HepG2 (cell line): ENCODE data around the gene ARRDC4. TPM values are rescaled to one million over a fixed set of nuclear protein-coding genes. Genes with fewer than 3 reads are reported as not detected.
A peak's percentile ranks its signal among the peaks of the same experiment; 100 is the strongest.

Experiments
- ATAC-seq: fragments of 200-7000 bp; cut with Tn5 transposase; 3 replicates; pipeline ENCODE4 v1.9.1; 2020; ENCODE audit warnings: mild to moderate bottlenecking, moderate library complexity
- BruUV-seq: library from RNA; stranded (reverse); fragments of 400-500 nt; replicated peaks from 2 replicates; lab custom pipeline; 2021; lab: Mats Ljungman, UMichigan
- CTCF ChIA-PET: fragments of 300-600 bp; formaldehyde crosslinking; extraction: SDS; loops from one replicate; lab custom pipeline; 2021; ENCODE audit warnings: low total read pairs, inconsistent platforms, low intra/inter-chr PET ratio; lab: Yijun Ruan, JAX
- POLR2A ChIA-PET: fragments of 350-600 bp; sonication (Branson Sonifier 250); formaldehyde crosslinking; loops from one replicate; lab custom pipeline; 2020; ENCODE audit warnings: antibody characterized with exemption, inconsistent platforms; lab: Yijun Ruan, JAX
- DNase-seq: peaks from one replicate; pipeline ENCODE4 v3.0.0-alpha.2; 2015; ENCODE audit warnings: low spot score
- FAIRE-seq: peaks from 3 replicates; lab custom pipeline; 2011; peaks lifted over from hg19 to GRCh38; lab: Jason Lieb, UNC
- H2AFZ ChIP-seq: one replicate; pipeline ENCODE4 v1.6.1; 2011; ENCODE audit warnings: low read length, inconsistent platforms
- H3K27ac ChIP-seq: fragments of 300-600 bp; 3 replicates; pipeline ENCODE4 v1.8.0; 2011; ENCODE audit warnings: mixed run types, mild to moderate bottlenecking, mixed read lengths, low read length, inconsistent platforms; ENCODE audit not compliant: insufficient read depth; ENCODE audit errors: extremely low read length
- H3K27me3 ChIP-seq, 2 experiments: fragments of 200-600 bp in 1 of 2; 2 replicates in 1 of 2; 3 replicates in 1 of 2; pipeline versions ENCODE4 v1.6.0 to v1.8.0; 2011; ENCODE audit warnings: low read length in 2 of 2, mild to moderate bottlenecking in 2 of 2, moderate library complexity in 2 of 2, inconsistent platforms in 1 of 2; ENCODE audit not compliant: insufficient read depth in 2 of 2, control insufficient read depth in 1 of 2
- H3K36me3 ChIP-seq, 2 experiments: fragments of 200-600 bp in 1 of 2; replicated peaks in 1 of 2; 2 replicates in 1 of 2; 3 replicates in 1 of 2; pipeline versions ENCODE4 v1.5.1 to v1.8.0; 2011; ENCODE audit warnings: low read length in 2 of 2, inconsistent platforms in 1 of 2; ENCODE audit not compliant: insufficient read depth in 2 of 2, control insufficient read depth in 1 of 2
- H3K4me1 ChIP-seq: 2 replicates; pipeline ENCODE4 v1.5.1; 2012; ENCODE audit warnings: low read length, inconsistent platforms; ENCODE audit not compliant: insufficient read depth
- H3K4me2 ChIP-seq: 2 replicates; pipeline ENCODE4 v1.6.0; 2011; ENCODE audit warnings: low read depth, low read length, inconsistent platforms
- H3K4me3 ChIP-seq, 3 experiments: fragments of 200-600 bp in 1 of 3; sonication (generic), shearing (Covaris generic) in 1 of 3; replicated peaks in 1 of 3; 2 replicates each; pipeline ENCODE4 v1.5.1; 2011 to 2016; ENCODE audit warnings: low read length in 3 of 3, inconsistent platforms in 2 of 3, low read depth in 2 of 3, mild to moderate bottlenecking in 2 of 3, control low read depth in 1 of 3, mixed read lengths in 1 of 3; ENCODE audit not compliant: insufficient read depth in 1 of 3
- H3K79me2 ChIP-seq: one replicate; pipeline ENCODE4 v1.6.1; 2011; ENCODE audit warnings: low read length, inconsistent platforms; ENCODE audit not compliant: insufficient read depth
- H3K9ac ChIP-seq: 2 replicates; pipeline ENCODE4 v1.6.0; 2011; ENCODE audit warnings: mild to moderate bottlenecking, low read depth, low read length, inconsistent platforms; ENCODE audit not compliant: insufficient read depth
- H3K9me3 ChIP-seq: 2 replicates; pipeline ENCODE4 v1.5.1; 2012; ENCODE audit warnings: mild to moderate bottlenecking, low read length
- H4K20me1 ChIP-seq: 2 replicates; pipeline ENCODE4 v1.6.0; 2011; ENCODE audit warnings: inconsistent platforms, mild to moderate bottlenecking, low read length, moderate library complexity; ENCODE audit not compliant: insufficient read depth
- FOXK1 ChIP-seq: sonication (generic); formaldehyde crosslinking; IDR thresholded peaks from 2 replicates; pipeline ENCODE4 v1.4.0; 2020; ENCODE audit warnings: low read depth, missing genetic modification reagents, borderline replicate concordance
- MAFG ChIP-seq: sonication (generic); formaldehyde crosslinking; IDR thresholded peaks from 2 replicates; pipeline ENCODE4 v1.5.1; 2020; ENCODE audit warnings: mild to moderate bottlenecking, missing genetic modification reagents
- MYPOP ChIP-seq: sonication (generic); formaldehyde crosslinking; IDR thresholded peaks from 2 replicates; pipeline ENCODE4 v1.8.1; 2023; ENCODE audit warnings: mild to moderate bottlenecking, moderate library complexity, missing genetic modification reagents
- PHB2 ChIP-seq: fragments of 450-650 bp; IDR thresholded peaks from 2 replicates; pipeline ENCODE4 v1.6.1; 2018; ENCODE audit not compliant: partially characterized antibody
- RAD51 ChIP-seq: fragments of 450-650 bp; IDR thresholded peaks from 2 replicates; pipeline ENCODE4 v1.6.1; 2016; ENCODE audit warnings: borderline replicate concordance
- RFX3 ChIP-seq: IDR thresholded peaks from 2 replicates; pipeline ENCODE4 v1.6.1; 2016; ENCODE audit warnings: missing biosample characterization, missing genetic modification reagents
- SNAPC4 ChIP-seq: sonication (generic); formaldehyde crosslinking; IDR thresholded peaks from 2 replicates; pipeline ENCODE4 v1.4.0; 2020; ENCODE audit warnings: mild to moderate bottlenecking, missing genetic modification reagents
- ZFP82 ChIP-seq: sonication (generic); formaldehyde crosslinking; IDR thresholded peaks from 2 replicates; pipeline ENCODE4 v1.5.1; 2020; ENCODE audit warnings: mild to moderate bottlenecking, missing genetic modification reagents, borderline replicate concordance
- ZNF691 ChIP-seq: sonication (generic); formaldehyde crosslinking; IDR thresholded peaks from 2 replicates; pipeline ENCODE4 v1.4.0; 2020; ENCODE audit warnings: missing genetic modification reagents, low read depth, mild to moderate bottlenecking, borderline replicate concordance
- ZNF710 ChIP-seq: sonication (generic); formaldehyde crosslinking; IDR thresholded peaks from 2 replicates; pipeline ENCODE4 v1.5.0; 2020; ENCODE audit warnings: mild to moderate bottlenecking, missing genetic modification reagents, borderline replicate concordance
- ZNF800 ChIP-seq: sonication (generic); formaldehyde crosslinking; IDR thresholded peaks from 2 replicates; pipeline ENCODE4 v1.4.0; 2020; ENCODE audit warnings: missing genetic modification reagents
- WGBS: methylation state at CpG from one replicate; pipeline ENCODE4 v1.1.6; 2017; ENCODE audit warnings: low lambda C conversion rate; 5-methylcytosine and 5-hydroxymethylcytosine counted together
- in situ Hi-C: cut with HindIII; loops from 2 replicates; pipeline ENCODE4 v1.10.0; 2017; ENCODE audit warnings: low pct_unique_long_range_greater_than_20kb; ENCODE audit not compliant: extremely low pct_ligation_motif_present
- intact Hi-C: fragments of 100-400 bp; cut with micrococcal nuclease; formaldehyde crosslinking; loops from one replicate; pipeline ENCODE4 v1.10.0; 2022; ENCODE audit not compliant: unreplicated experiment
- polyA plus RNA-seq, 8 experiments: library from polyadenylated mRNA; depleted of rRNA in 3 of 8; stranded (reverse) in 7 of 8; unstranded in 1 of 8; fragments of >200 nt; fragmentation: Illumina TruSeq in 4 of 8; extraction: Trizol in 4 of 8; gene quantifications; 2 replicates each; pipeline versions ENCODE4 v1.2.1 to v1.2.3, GENCODE V29; 2011 to 2016; ENCODE audit warnings: low read depth in 4 of 8, missing spikeins in 1 of 8, mixed read lengths in 1 of 8; ENCODE audit not compliant: insufficient read depth in 1 of 8
- total RNA-seq, 5 experiments: library from RNA; depleted of rRNA; stranded (reverse); fragments of >200 nt; fragmentation: Illumina TruSeq; extraction: Trizol; gene quantifications; 2 replicates each; pipeline ENCODE4 v1.2.3, GENCODE V29; 2016; ENCODE audit warnings: low read depth in 1 of 5

Gene ARRDC4
- total and polyA plus RNA-seq, 2 of the 13 experiments (the other 11 are each of a cell fraction or from before 2014, with no cell fraction given): 1.5 to 2.5 TPM

- ChIA-PET POLR2A (no interaction called here), CTCF (no interaction called here)
- H3K9ac ChIP-seq: peak overlapping the region; percentile 20
- DNase-seq (no peak), ATAC-seq (no peak), FAIRE-seq (no peak)
- H3K4me3 ChIP-seq: peak overlapping the region; percentile 16 to 51 (median 19); a peak in 5 of 6 replicates
- intact Hi-C loops: loop anchor here (2.0 kb wide), 2 partner anchors 43 to 469 kb away; no protein-coding TSS in a partner anchor
- H3K27ac ChIP-seq: no peak overlapping the region
- WGBS: 7% methylated on average over 19 of the region's 19 CpGs
- H3K4me2 ChIP-seq: peak overlapping the region; percentile 71
- in situ Hi-C loops: no loop called here
- no peak overlapping the region for H2AFZ ChIP-seq
- H4K20me1 ChIP-seq: no peaks in the 10 kb centered on the region
- H3K4me1 ChIP-seq: peaks cover 30% of the 10 kb centered on the region
- H3K9me3 ChIP-seq: no peaks in the 10 kb centered on the region
- no peaks in the 10 kb centered on the region for H3K27me3 ChIP-seq
- no peaks in the 10 kb centered on the region for H3K79me2 ChIP-seq
- H3K36me3 ChIP-seq: no peaks in the 10 kb centered on the region
- no TSS peak for BruUV-seq
- TF ChIP-seq PHB2: no peak
- no peak for TF ChIP-seq MAFG
- TF ChIP-seq ZNF800: no peak
- no peak for TF ChIP-seq FOXK1 (CRISPR knock-in tag)
- no peak for TF ChIP-seq SNAPC4 (CRISPR knock-in tag)
- peak; percentile 92 for TF ChIP-seq RFX3 (CRISPR knock-in tag)
- TF ChIP-seq RAD51: no peak
- 0 out of 2 replicates have a peak, but pooled peaks have one; percentile 8 for TF ChIP-seq ZFP82 (CRISPR knock-in tag)
- TF ChIP-seq ZNF691 (CRISPR knock-in tag): no peak
- no peak for TF ChIP-seq ZNF710 (CRISPR knock-in tag)
- TF ChIP-seq MYPOP (CRISPR knock-in tag): 0 out of 2 replicates have a peak, but pooled peaks have one; percentile 1
These were observed 659 bp upstream of the ARRDC4 start for GRCh38 chr15:97959724-97960363.
